Activated naive CD4-positive, alpha-beta T cell treated with anti-CD3 and anti-CD28 coated beads, Interleukin-2, amount 50 U/mL, for 24 hours (primary cell): ENCODE results near the gene MRPL49.
"Not testable (repeated sequence)": the region's sequence is repeated elsewhere in the genome, so short reads cannot be mapped to it uniquely, and the experiment has no call there.

ENCODE experiments used
- H3K27ac Mint-ChIP-seq: one replicate; pipeline ENCODE4 v1.8.0; 2021; ENCODE audit warnings: mild to moderate bottlenecking, mixed read lengths
- H3K27me3 Mint-ChIP-seq: one replicate; pipeline ENCODE4 v1.8.0; 2021; ENCODE audit warnings: mixed read lengths
- H3K36me3 Mint-ChIP-seq: one replicate; pipeline ENCODE4 v1.8.0; 2021; ENCODE audit warnings: mixed read lengths
- H3K4me1 Mint-ChIP-seq: one replicate; pipeline ENCODE4 v1.8.0; 2021; ENCODE audit warnings: mixed read lengths
- H3K4me3 Mint-ChIP-seq: one replicate; pipeline ENCODE4 v1.8.0; 2021; ENCODE audit warnings: mild to moderate bottlenecking, mixed read lengths
- H3K9me3 Mint-ChIP-seq: one replicate; pipeline ENCODE4 v1.8.0; 2021; ENCODE audit warnings: mixed read lengths

MRPL49 gene

DNA sequence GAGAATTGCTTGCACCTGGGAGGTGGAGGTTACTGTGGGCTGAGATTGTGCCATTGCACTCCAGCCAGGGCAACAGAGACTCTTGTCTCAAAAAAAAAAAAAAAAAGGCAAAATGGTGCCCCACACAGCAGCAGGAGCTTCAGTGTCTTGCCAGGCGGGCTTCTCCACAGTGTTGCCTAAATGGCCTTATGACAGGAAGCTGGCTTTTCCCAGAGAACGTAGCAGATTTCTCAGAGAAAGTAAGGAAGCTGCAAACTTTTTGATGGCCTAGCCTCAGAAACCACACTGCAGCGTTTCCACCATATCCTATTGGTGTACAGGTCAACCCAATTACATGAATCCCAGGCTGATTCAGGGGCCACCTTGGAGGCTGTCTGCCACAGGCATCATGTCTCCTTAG lies 35.2 kb downstream of the MRPL49 start:
- H3K4me3 Mint-ChIP-seq = no peak overlapping the region
- H3K27me3 Mint-ChIP-seq = no peaks in the 10 kb centered on the region
- H3K36me3 Mint-ChIP-seq = no peaks in the 10 kb centered on the region

DNA sequence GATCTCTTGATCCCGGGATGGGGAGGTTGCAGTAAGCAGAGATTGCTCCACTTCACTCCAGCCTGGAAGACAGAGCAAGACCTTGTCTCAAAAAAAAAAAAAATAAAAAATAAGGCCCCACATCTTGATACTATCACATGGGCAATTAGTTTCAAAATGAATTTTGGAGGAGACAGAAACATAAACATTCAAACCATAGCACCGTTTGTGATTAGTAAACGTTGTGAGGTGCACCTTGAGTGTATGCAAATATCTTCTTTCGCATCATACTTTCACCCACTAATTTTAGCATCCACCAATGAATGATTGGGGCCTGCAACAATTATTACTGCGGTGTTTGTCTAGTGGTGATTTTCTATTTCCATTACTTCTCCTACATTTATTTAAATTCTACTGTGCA lies 36.9 kb downstream of the MRPL49 start:
- H3K27me3 Mint-ChIP-seq = no peaks in the 10 kb centered on the region
- H3K27ac Mint-ChIP-seq = no peak overlapping the region

More for the DNA sequence above, 35.2 kb downstream of the MRPL49 start:
- Mint-ChIP-seq H3K4me1 (no peaks in the 10 kb centered on the region), H3K9me3 (no peaks in the 10 kb centered on the region), H3K27ac (no peak overlapping the region)

DNA sequence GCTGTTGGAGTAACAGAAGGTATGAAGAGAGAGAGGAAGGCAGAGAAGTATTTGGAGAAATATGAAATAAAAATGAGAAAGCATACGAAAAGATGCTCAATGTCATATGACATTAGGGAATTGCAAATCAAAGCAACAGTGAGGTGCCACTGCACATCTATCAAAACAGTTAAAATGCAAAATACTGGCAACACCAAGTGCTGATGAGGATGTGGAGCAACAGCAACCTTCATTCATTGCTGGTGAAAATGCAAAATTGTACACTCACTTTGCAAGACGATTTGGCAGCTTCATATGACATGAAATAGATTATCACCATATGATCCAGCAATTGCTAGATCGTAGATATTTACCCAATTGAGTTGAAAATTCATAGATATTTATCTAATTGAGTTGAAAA lies 38.5 kb downstream of the MRPL49 start:
- Mint-ChIP-seq H3K27ac (no peak overlapping the region), H3K27me3 (no peaks in the 10 kb centered on the region), H3K4me3 (no peak overlapping the region), H3K9me3 (no peaks in the 10 kb centered on the region), H3K4me1 (no peaks in the 10 kb centered on the region), H3K36me3 (no peaks in the 10 kb centered on the region)

More for the DNA sequence above, 36.9 kb downstream of the MRPL49 start:
- no peaks in the 10 kb centered on the region for H3K4me1 Mint-ChIP-seq
- no peak overlapping the region for H3K4me3 Mint-ChIP-seq
- H3K9me3 Mint-ChIP-seq = no peaks in the 10 kb centered on the region
- no peaks in the 10 kb centered on the region for H3K36me3 Mint-ChIP-seq

GRCh38 chr11:65163684-65164083 lies 41.6 kb downstream of the MRPL49 start:
- Mint-ChIP-seq H3K4me3 (no peak overlapping the region), H3K27ac (no peak overlapping the region), H3K36me3 (no peaks in the 10 kb centered on the region), H3K27me3 (no peaks in the 10 kb centered on the region), H3K4me1 (no peaks in the 10 kb centered on the region), H3K9me3 (no peaks in the 10 kb centered on the region)

DNA sequence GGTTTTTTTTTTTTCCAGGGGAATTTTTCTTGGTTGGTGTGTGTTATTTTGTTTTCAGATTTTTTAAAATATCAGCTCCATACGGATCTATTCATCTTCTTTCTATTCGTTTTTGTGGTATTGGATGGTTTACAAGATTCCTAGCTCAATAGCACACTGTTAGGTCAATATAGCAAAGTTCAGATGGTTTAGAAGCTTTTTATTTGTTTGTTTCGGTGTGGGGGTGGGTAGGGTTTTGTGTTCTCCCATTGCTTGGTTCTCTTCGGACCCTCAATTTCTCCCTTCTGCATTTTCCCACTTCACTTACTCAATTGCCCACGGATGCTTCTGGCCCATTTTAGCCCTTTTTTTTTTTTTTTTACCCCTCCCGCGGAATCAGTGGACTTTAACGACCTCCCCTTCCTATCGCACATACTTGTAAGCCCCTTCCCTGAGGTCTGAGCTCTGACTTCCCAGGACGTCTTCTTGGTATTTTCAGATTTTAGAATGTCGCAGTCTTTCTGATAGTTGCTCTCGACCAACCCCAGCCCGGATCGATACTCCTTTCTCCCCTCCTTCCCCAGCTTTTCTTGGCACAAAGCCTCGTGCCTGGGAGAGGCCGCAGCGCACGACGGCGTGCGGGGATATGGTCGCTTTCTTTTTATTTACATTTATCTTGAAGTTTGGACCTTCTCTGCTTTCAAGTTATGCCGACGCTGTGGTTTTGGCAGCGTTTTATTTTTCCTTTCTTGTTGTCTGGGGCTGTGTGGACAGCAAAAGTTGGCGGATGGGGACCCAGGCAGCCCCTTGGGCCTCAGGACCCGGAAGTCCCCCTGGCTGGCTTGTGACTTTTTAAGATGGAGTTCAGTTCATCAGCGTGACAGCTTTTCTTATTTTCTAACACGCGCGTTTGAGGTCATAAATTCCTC lies 43.5 kb downstream of the MRPL49 start:
- no peaks in the 10 kb centered on the region for H3K9me3 Mint-ChIP-seq
- no peak overlapping the region for H3K27ac Mint-ChIP-seq
- no peaks in the 10 kb centered on the region for H3K27me3 Mint-ChIP-seq
- H3K4me3 Mint-ChIP-seq = no peak overlapping the region
- H3K36me3 Mint-ChIP-seq = no peaks in the 10 kb centered on the region
- H3K4me1 Mint-ChIP-seq = peaks cover 8% of the 10 kb centered on the region

- Mint-ChIP-seq H3K27me3 (no peaks in the 10 kb centered on the region), H3K4me1 (peaks cover 8% of the 10 kb centered on the region), H3K4me3 (no peak overlapping the region), H3K27ac (no peak overlapping the region), H3K36me3 (no peaks in the 10 kb centered on the region), H3K9me3 (no peaks in the 10 kb centered on the region)
Measured at GRCh38 chr11:65166893-65167292, 44.8 kb downstream of the MRPL49 start.

- H3K27me3 Mint-ChIP-seq = no peaks in the 10 kb centered on the region
- no peak overlapping the region for H3K27ac Mint-ChIP-seq
- no peaks in the 10 kb centered on the region for H3K9me3 Mint-ChIP-seq
- no peaks in the 10 kb centered on the region for H3K36me3 Mint-ChIP-seq
- H3K4me3 Mint-ChIP-seq = no peak overlapping the region
- H3K4me1 Mint-ChIP-seq = peaks cover 8% of the 10 kb centered on the region
Measured at GRCh38 chr11:65167656-65168055, 45.5 kb downstream of the MRPL49 start.

GRCh38 chr11:65169164-65169641 lies 47.1 kb downstream of the MRPL49 start:
- H3K36me3 Mint-ChIP-seq = no peaks in the 10 kb centered on the region
- H3K27ac Mint-ChIP-seq = peak overlapping the region; percentile 35
- H3K9me3 Mint-ChIP-seq = no peaks in the 10 kb centered on the region
- H3K4me1 Mint-ChIP-seq = peaks cover 8% of the 10 kb centered on the region
- H3K27me3 Mint-ChIP-seq = no peaks in the 10 kb centered on the region
- no peak overlapping the region for H3K4me3 Mint-ChIP-seq

DNA sequence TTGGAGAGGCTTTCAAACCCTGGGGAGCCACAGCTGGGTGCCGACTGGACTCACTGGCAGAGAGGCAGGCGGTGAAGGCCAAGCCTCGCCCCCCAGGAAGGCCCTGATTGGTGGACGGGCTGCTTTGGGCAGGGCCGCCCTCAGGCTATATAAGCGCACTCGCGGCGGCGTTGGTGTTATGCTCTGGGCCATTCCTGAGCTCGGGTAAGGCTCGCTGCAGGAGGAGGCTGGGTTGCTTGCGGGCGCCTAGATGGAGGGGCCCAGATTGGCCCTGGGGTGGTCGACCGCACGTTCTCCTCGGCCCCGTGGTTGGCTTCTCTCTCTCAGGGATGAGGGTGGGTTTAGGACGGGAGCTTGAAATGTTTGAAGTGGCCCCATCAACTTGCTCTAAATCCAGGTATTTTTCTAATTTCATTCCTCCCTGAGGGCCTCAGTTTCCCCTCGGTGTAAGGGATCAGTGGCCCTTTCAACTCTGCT lies 48.0 kb downstream of the MRPL49 start, which contains the start of gene SPDYC:
TSS of gene SPDYC (plus strand) at position 176 of the 477 bp plus-strand sequence. CDS start 1,125 bp downstream, outside the sequence.
- H3K36me3 Mint-ChIP-seq = no peaks in the 10 kb centered on the region
- no peaks in the 10 kb centered on the region for H3K9me3 Mint-ChIP-seq
- H3K27ac Mint-ChIP-seq = peak within 1 kb of the TSS; percentile 46
- peaks cover 8% of the 10 kb centered on the region for H3K4me1 Mint-ChIP-seq
- no peaks in the 10 kb centered on the region for H3K27me3 Mint-ChIP-seq
- H3K4me3 Mint-ChIP-seq = no peak within 1 kb of the TSS

DNA sequence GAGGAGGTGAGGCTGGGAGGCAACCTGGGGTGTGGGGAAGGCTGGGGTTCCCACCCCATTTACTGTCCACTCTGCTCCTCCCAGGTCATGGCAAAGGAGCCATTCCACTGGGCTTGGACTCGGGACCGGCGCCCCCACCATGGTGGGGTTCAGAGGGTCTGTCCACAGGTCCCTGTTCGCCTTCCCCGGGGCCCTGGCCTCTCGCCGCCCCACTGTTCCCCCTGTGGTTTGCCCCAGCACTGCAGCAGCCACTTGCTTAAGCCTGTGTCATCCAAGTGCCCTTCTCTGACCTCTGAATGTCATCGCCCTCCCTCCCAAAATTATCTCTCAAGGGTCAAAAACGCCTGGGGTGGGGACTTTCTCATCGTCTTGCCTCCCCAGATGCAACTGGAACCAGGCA lies 50.5 kb downstream of the MRPL49 start:
- no peak overlapping the region for H3K27ac Mint-ChIP-seq
- H3K36me3 Mint-ChIP-seq = no peaks in the 10 kb centered on the region
- H3K4me1 Mint-ChIP-seq = peaks cover 8% of the 10 kb centered on the region
- no peaks in the 10 kb centered on the region for H3K27me3 Mint-ChIP-seq
- H3K9me3 Mint-ChIP-seq = no peaks in the 10 kb centered on the region
- no peak overlapping the region for H3K4me3 Mint-ChIP-seq

GRCh38 chr11:65174571-65175010 lies 52.5 kb downstream of the MRPL49 start:
- H3K27me3 Mint-ChIP-seq, H3K27ac Mint-ChIP-seq, H3K4me3 Mint-ChIP-seq, H3K4me1 Mint-ChIP-seq, H3K36me3 Mint-ChIP-seq, H3K9me3 Mint-ChIP-seq: not testable (repeated sequence)
